ENCODE results near the gene CCDC40. TPM values are rescaled to one million over a fixed set of nuclear protein-coding genes. Genes with fewer than 3 reads are reported as not detected.

CCDC40 gene
- total RNA-seq, 1 experiment from 2014 or later: 3.8 TPM

DNA sequence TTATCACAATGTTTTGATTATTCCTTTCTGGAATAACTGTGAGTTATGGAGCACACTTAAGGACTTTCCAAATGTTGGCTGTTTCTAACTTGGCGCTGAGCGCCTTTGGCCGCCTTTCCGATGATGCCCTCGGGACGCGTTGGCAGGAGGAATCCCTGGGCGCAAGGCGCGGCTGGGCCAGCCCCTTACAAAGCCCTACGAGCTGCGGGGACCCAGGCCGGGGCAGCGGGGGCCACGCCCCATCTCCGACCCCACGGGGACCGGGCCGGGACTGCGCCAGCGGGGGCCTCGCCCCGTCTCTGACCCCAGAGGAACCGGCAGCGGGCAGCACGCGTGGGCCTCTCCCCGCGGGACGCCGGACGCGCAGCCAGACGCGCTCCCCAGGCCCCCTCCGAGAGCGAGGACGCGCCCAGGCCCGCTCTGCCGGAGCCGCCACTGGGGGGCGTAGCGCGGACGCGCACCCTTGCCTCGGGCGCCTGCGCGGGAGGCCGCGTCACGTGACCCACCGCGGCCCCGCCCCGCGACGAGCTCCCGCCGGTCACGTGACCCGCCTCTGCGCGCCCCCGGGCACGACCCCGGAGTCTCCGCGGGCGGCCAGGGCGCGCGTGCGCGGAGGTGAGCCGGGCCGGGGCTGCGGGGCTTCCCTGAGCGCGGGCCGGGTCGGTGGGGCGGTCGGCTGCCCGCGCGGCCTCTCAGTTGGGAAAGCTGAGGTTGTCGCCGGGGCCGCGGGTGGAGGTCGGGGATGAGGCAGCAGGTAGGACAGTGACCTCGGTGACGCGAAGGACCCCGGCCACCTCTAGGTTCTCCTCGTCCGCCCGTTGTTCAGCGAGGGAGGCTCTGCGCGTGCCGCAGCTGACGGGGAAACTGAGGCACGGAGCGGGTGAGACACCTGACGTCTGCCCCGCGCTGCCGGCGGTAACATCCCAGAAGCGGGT is 64.8 kb downstream of the CCDC40 start, which contains the start of gene GAA:
TSS of gene GAA (plus strand) at position 571 of the 935 bp plus-strand sequence. CDS start 3,006 bp downstream, outside the sequence.
- peaks cover 2% of the 10 kb centered on the region; the same call in 1 of the 2 replicates for H3K27me3 ChIP-seq (ENCODE audit: control insufficient read depth, insufficient read depth, low read length)
- DNase-seq: peak; percentile 100

DNA sequence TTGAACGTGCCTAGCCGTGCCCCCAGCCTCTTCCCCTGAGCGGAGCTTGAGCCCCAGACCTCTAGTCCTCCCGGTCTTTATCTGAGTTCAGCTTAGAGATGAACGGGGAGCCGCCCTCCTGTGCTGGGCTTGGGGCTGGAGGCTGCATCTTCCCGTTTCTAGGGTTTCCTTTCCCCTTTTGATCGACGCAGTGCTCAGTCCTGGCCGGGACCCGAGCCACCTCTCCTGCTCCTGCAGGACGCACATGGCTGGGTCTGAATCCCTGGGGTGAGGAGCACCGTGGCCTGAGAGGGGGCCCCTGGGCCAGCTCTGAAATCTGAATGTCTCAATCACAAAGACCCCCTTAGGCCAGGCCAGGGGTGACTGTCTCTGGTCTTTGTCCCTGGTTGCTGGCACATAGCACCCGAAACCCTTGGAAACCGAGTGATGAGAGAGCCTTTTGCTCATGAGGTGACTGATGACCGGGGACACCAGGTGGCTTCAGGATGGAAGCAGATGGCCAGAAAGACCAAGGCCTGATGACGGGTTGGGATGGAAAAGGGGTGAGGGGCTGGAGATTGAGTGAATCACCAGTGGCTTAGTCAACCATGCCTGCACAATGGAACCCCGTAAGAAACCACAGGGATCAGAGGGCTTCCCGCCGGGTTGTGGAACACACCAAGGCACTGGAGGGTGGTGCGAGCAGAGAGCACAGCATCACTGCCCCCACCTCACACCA is 65.7 kb downstream of the CCDC40 start:
- peak; percentile 84 for DNase-seq
- H3K27me3 ChIP-seq (ENCODE audit: control insufficient read depth, insufficient read depth, low read length): peaks cover 2% of the 10 kb centered on the region; the same call in 1 of the 2 replicates
- no peaks in the 10 kb centered on the region for H3K36me3 ChIP-seq (replicated peaks; ENCODE audit: control insufficient read depth, insufficient read depth, low read length)
- peak overlapping the region; percentile 94 for H3K4me3 ChIP-seq (ENCODE audit: insufficient read depth, low read depth, low read length)

More for the DNA sequence above, 64.8 kb downstream of the CCDC40 start, which contains the start of gene GAA:
- Histone ChIP-seq H3K4me3 (ENCODE audit: insufficient read depth, low read depth, low read length) (peak within 1 kb of the TSS; percentile 94), H3K36me3 (replicated peaks; ENCODE audit: control insufficient read depth, insufficient read depth, low read length) (no peaks in the 10 kb centered on the region)

DNA sequence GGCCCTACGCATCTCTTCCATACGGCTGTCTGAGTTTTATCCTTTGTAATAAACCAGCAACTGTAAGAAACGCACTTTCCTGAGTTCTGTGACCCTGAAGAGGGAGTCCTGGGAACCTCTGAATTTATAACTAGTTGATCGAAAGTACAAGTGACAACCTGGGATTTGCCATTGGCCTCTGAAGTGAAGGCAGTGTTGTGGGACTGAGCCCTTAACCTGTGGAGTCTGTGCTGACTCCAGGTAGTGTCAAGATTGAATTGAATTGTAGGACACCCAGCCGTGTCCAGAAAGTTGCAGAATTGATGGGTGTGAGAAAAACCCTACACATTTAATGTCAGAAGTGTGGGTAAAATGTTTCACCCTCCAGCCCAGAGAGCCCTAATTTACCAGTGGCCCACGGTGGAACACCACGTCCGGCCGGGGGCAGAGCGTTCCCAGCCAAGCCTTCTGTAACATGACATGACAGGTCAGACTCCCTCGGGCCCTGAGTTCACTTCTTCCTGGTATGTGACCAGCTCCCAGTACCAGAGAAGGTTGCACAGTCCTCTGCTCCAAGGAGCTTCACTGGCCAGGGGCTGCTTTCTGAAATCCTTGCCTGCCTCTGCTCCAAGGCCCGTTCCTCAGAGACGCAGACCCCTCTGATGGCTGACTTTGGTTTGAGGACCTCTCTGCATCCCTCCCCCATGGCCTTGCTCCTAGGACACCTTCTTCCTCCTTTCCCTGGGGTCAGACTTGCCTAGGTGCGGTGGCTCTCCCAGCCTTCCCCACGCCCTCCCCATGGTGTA is 66.4 kb downstream of the CCDC40 start:
- Histone ChIP-seq H3K4me3 (ENCODE audit: insufficient read depth, low read depth, low read length) (peak overlapping the region; percentile 94; the same call in 1 of the 2 replicates), H3K36me3 (replicated peaks; ENCODE audit: control insufficient read depth, insufficient read depth, low read length) (no peaks in the 10 kb centered on the region), H3K27me3 (ENCODE audit: control insufficient read depth, insufficient read depth, low read length) (peaks cover 2% of the 10 kb centered on the region; the same call in 1 of the 2 replicates)
- DNase-seq: no peak

DNA sequence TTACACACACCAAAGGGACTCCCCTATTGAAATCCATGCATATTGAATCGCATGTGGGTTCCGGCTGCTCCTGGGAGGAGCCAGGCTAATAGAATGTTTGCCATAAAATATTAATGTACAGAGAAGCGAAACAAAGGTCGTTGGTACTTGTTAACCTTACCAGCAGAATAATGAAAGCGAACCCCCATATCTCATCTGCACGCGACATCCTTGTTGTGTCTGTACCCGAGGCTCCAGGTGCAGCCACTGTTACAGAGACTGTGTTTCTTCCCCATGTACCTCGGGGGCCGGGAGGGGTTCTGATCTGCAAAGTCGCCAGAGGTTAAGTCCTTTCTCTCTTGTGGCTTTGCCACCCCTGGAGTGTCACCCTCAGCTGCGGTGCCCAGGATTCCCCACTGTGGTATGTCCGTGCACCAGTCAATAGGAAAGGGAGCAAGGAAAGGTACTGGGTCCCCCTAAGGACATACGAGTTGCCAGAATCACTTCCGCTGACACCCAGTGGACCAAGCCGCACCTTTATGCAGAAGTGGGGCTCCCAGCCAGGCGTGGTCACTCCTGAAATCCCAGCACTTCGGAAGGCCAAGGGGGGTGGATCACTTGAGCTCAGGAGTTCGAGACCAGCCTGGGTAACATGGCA is 67.1 kb downstream of the CCDC40 start:
- H3K4me3 ChIP-seq (ENCODE audit: insufficient read depth, low read depth, low read length): no peak overlapping the region
- no peaks in the 10 kb centered on the region for H3K36me3 ChIP-seq (replicated peaks; ENCODE audit: control insufficient read depth, insufficient read depth, low read length)
- no peak for DNase-seq
- peaks cover 2% of the 10 kb centered on the region; the same call in 1 of the 2 replicates for H3K27me3 ChIP-seq (ENCODE audit: control insufficient read depth, insufficient read depth, low read length)

DNA sequence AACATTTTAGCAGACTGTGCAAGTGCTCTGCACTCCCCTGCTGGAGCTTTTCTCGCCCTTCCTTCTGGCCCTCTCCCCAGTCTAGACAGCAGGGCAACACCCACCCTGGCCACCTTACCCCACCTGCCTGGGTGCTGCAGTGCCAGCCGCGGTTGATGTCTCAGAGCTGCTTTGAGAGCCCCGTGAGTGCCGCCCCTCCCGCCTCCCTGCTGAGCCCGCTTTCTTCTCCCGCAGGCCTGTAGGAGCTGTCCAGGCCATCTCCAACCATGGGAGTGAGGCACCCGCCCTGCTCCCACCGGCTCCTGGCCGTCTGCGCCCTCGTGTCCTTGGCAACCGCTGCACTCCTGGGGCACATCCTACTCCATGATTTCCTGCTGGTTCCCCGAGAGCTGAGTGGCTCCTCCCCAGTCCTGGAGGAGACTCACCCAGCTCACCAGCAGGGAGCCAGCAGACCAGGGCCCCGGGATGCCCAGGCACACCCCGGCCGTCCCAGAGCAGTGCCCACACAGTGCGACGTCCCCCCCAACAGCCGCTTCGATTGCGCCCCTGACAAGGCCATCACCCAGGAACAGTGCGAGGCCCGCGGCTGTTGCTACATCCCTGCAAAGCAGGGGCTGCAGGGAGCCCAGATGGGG is 68.0 kb downstream of the CCDC40 start:
- Histone ChIP-seq H3K36me3 (replicated peaks; ENCODE audit: control insufficient read depth, insufficient read depth, low read length) (no peaks in the 10 kb centered on the region), H3K4me3 (ENCODE audit: insufficient read depth, low read depth, low read length) (no peak overlapping the region), H3K27me3 (ENCODE audit: control insufficient read depth, insufficient read depth, low read length) (peaks cover 2% of the 10 kb centered on the region; the same call in 1 of the 2 replicates)
- DNase-seq: no peak

DNA sequence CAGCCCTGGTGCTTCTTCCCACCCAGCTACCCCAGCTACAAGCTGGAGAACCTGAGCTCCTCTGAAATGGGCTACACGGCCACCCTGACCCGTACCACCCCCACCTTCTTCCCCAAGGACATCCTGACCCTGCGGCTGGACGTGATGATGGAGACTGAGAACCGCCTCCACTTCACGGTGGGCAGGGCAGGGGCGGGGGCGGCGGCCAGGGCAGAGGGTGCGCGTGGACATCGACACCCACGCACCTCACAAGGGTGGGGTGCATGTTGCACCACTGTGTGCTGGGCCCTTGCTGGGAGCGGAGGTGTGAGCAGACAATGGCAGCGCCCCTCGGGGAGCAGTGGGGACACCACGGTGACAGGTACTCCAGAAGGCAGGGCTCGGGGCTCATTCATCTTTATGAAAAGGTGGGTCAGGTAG is 68.5 kb downstream of the CCDC40 start:
- DNase-seq: no peak
- no peak overlapping the region for H3K4me3 ChIP-seq (ENCODE audit: insufficient read depth, low read depth, low read length)

DNA sequence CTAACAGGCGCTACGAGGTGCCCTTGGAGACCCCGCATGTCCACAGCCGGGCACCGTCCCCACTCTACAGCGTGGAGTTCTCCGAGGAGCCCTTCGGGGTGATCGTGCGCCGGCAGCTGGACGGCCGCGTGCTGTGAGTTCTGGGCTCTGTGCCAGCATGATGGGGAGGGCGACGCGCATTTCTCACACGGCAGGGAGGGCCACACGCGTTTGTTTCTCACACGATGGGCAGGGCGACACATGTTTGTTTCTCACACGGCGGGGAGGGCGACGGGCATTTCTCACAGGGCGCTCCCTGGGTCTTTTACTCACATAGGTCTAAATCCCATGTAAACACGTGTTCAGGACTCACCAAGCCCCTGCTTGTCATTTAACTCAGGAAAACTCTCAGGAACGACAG is 69.3 kb downstream of the CCDC40 start:
- peaks cover 2% of the 10 kb centered on the region; the same call in 1 of the 2 replicates for H3K27me3 ChIP-seq (ENCODE audit: control insufficient read depth, insufficient read depth, low read length)
- no peak overlapping the region for H3K4me3 ChIP-seq (ENCODE audit: insufficient read depth, low read depth, low read length)
- no peaks in the 10 kb centered on the region for H3K36me3 ChIP-seq (replicated peaks; ENCODE audit: control insufficient read depth, insufficient read depth, low read length)
- peak; percentile 43 for DNase-seq

More for the DNA sequence above, 68.5 kb downstream of the CCDC40 start:
- Histone ChIP-seq H3K27me3 (ENCODE audit: control insufficient read depth, insufficient read depth, low read length) (peaks cover 2% of the 10 kb centered on the region; the same call in 1 of the 2 replicates), H3K36me3 (replicated peaks; ENCODE audit: control insufficient read depth, insufficient read depth, low read length) (no peaks in the 10 kb centered on the region)

DNA sequence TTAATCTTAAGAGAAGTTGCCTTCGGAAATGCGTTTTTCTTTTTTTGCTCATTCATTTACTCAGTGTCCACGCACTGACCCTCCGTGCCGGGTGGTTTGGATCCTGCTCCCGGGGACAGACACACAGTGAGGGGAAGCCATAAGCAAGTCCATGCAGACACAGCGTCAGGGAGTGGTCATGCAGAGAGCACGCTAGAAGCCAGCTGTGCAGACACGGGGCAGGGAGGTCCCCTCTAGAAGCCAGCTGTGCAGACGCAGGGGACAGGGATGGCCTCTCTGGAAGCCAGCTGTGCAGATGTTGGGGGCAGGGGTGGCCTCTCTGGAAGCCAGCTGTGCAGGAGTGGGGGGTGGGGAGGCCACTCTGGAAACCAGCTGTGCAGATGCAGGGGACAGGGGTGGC is 69.7 kb downstream of the CCDC40 start:
- Histone ChIP-seq H3K27me3 (ENCODE audit: control insufficient read depth, insufficient read depth, low read length) (peaks cover 2% of the 10 kb centered on the region; the same call in 1 of the 2 replicates), H3K4me3 (ENCODE audit: insufficient read depth, low read depth, low read length) (no peak overlapping the region), H3K36me3 (replicated peaks; ENCODE audit: control insufficient read depth, insufficient read depth, low read length) (no peaks in the 10 kb centered on the region)
- peak; percentile 39 for DNase-seq

DNA sequence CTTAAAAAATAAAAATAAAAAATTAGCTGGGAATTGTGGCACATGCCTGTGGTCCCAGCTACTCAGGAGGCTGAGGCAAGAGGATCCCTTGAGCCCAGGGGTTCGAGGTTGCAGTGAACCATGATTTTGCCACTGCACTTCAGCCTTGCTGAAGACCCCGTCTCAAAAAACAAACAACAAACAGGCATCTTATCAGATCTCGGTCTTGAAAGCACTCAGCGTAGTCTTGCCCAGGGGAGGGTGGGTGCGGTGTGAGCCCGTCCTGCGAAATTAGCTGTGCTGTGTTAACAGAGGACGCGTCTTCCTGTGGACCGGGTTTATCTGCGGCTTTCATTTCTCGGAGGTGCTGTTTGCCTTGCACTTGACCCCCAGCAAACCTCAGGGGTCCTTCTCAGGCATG is 70.3 kb downstream of the CCDC40 start:
- H3K27me3 ChIP-seq (ENCODE audit: control insufficient read depth, insufficient read depth, low read length): peaks cover 2% of the 10 kb centered on the region; the same call in 1 of the 2 replicates
- DNase-seq: no peak
- H3K4me3 ChIP-seq (ENCODE audit: insufficient read depth, low read depth, low read length): no peak overlapping the region
- H3K36me3 ChIP-seq (replicated peaks; ENCODE audit: control insufficient read depth, insufficient read depth, low read length): no peaks in the 10 kb centered on the region

DNA sequence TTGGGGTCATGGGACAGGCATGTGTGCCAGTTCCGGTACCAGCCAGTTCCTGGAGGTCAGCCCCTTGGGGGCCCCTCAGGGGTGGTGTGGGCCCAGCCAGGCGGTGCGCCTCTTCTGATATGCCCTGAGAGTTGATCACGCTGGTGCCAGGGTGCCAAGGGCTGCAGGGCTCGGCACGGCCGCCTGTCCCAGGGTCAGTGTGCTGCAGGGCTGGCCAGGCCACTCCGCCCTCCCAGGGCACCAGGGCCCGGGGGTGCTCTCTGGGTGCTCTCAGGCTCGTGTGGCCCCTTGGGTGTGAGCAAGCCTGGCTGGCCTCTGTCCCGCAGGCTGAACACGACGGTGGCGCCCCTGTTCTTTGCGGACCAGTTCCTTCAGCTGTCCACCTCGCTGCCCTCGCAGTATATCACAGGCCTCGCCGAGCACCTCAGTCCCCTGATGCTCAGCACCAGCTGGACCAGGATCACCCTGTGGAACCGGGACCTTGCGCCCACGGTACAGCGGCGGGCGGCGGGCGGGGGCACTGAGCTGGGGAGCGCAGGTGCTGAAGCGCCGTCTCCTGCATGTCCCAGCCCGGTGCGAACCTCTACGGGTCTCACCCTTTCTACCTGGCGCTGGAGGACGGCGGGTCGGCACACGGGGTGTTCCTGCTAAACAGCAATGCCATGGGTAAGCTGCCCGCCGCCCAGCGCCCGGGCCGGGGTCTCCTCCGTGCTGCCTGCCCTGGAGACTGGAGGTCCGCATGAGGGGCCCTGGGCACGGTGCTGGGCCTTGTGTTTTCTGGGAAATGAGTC is 71.0 kb downstream of the CCDC40 start:
- peak; percentile 46 for DNase-seq
- Histone ChIP-seq H3K4me3 (ENCODE audit: insufficient read depth, low read depth, low read length) (no peak overlapping the region), H3K27me3 (ENCODE audit: control insufficient read depth, insufficient read depth, low read length) (peaks cover under 1% of the 10 kb centered on the region; the same call in 1 of the 2 replicates), H3K36me3 (replicated peaks; ENCODE audit: control insufficient read depth, insufficient read depth, low read length) (no peaks in the 10 kb centered on the region)

DNA sequence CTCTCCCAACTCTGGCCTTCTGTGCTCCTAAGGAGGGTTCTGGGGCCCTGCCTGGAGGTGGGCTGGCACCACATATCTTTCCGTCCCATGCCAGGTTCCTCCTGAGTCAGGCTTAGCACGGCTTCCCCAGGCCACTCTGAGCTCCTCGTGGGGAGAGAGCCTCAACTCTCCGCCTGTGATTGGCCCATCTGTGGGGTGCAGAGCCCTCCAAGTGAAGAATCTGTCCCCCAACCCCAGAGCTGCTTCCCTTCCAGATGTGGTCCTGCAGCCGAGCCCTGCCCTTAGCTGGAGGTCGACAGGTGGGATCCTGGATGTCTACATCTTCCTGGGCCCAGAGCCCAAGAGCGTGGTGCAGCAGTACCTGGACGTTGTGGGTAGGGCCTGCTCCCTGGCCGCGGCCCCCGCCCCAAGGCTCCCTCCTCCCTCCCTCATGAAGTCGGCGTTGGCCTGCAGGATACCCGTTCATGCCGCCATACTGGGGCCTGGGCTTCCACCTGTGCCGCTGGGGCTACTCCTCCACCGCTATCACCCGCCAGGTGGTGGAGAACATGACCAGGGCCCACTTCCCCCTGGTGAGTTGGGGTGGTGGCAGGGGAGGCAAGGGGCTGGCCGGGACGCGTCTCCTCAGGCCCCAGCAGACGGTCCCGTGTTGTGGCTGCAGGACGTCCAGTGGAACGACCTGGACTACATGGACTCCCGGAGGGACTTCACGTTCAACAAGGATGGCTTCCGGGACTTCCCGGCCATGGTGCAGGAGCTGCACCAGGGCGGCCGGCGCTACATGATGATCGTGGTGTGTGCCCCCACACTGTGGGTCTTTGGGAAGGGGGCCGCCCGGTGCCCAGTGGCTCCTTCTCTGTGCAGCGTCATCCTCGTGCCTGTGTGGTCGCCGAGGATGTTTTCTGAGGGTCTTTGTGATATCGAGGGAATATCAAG is 71.9 kb downstream of the CCDC40 start:
- peak; percentile 51 for DNase-seq
- Histone ChIP-seq H3K27me3 (ENCODE audit: control insufficient read depth, insufficient read depth, low read length) (no peaks in the 10 kb centered on the region), H3K4me3 (ENCODE audit: insufficient read depth, low read depth, low read length) (no peak overlapping the region), H3K36me3 (replicated peaks; ENCODE audit: control insufficient read depth, insufficient read depth, low read length) (no peaks in the 10 kb centered on the region)

All from H7 (cell line).